Subcutaneous adipose tissue (tissue), 4 donors: ENCODE results near the gene ADAM8. TPM values are rescaled to one million over a fixed set of nuclear protein-coding genes. Genes with fewer than 3 reads are reported as not detected.

Source experiments
- total RNA-seq, 4 donors: library from RNA; depleted of rRNA; stranded (reverse); fragments of >200 nt; gene quantifications; one replicate each; pipeline ENCODE4 v1.1.0, GENCODE V29; 2016
- TF ChIP-seq, protein P1 (sequence below): fragments of 450-650 bp; IDR thresholded peaks from one replicate; pipeline ENCODE4 v1.5.1; 2016; ENCODE audit warnings: low read depth, mild to moderate bottlenecking, control low read depth, antibody characterized with exemption, moderate library complexity

ADAM8 gene
- total RNA-seq, 4 donors from 2014 or later: 0.65 to 27.9 (median 3.3) TPM

GRCh38 chr10:133264461-133264860 is 12.2 kb downstream of the ADAM8 start:
- TF ChIP-seq, protein P1, sequence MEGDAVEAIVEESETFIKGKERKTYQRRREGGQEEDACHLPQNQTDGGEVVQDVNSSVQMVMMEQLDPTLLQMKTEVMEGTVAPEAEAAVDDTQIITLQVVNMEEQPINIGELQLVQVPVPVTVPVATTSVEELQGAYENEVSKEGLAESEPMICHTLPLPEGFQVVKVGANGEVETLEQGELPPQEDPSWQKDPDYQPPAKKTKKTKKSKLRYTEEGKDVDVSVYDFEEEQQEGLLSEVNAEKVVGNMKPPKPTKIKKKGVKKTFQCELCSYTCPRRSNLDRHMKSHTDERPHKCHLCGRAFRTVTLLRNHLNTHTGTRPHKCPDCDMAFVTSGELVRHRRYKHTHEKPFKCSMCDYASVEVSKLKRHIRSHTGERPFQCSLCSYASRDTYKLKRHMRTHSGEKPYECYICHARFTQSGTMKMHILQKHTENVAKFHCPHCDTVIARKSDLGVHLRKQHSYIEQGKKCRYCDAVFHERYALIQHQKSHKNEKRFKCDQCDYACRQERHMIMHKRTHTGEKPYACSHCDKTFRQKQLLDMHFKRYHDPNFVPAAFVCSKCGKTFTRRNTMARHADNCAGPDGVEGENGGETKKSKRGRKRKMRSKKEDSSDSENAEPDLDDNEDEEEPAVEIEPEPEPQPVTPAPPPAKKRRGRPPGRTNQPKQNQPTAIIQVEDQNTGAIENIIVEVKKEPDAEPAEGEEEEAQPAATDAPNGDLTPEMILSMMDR: no peak

GRCh38 chr10:133263674-133264073 is 13.0 kb downstream of the ADAM8 start:
- TF ChIP-seq, protein P1: no peak

GRCh38 chr10:133262696-133263095 is 14.0 kb downstream of the ADAM8 start:
- TF ChIP-seq, protein P1: no peak

DNA sequence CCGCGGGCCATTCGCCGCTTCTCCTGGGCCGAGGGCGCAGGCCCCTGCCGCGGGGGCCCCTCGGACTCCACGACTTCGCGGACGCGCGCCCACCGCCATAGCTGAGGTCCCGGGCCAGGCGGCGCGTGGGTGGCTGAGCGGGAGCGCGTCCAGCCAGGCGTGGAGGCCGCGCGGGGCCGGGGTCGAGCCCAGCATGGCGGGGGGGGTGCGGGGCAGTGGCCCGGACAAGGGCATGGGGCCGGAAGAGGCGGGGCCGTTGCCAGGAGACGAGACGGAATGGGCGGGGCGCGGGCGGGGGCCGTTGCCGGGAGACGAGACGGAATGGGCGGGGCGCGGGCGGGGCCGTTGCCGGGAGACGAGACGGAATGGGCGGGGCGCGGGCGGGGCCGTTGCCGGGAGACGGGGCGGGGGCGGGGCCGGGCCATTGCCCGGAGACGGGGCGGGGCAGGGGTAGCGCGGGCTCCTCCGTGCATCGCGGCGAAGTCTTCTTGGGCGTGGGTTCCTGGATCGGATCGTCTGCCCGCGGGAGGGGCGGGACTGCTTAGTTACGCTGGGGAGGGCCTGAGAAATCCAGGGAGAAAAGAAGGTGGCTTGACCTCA is 14.8 kb downstream of the ADAM8 start:
- TF ChIP-seq, protein P1: no peak

DNA sequence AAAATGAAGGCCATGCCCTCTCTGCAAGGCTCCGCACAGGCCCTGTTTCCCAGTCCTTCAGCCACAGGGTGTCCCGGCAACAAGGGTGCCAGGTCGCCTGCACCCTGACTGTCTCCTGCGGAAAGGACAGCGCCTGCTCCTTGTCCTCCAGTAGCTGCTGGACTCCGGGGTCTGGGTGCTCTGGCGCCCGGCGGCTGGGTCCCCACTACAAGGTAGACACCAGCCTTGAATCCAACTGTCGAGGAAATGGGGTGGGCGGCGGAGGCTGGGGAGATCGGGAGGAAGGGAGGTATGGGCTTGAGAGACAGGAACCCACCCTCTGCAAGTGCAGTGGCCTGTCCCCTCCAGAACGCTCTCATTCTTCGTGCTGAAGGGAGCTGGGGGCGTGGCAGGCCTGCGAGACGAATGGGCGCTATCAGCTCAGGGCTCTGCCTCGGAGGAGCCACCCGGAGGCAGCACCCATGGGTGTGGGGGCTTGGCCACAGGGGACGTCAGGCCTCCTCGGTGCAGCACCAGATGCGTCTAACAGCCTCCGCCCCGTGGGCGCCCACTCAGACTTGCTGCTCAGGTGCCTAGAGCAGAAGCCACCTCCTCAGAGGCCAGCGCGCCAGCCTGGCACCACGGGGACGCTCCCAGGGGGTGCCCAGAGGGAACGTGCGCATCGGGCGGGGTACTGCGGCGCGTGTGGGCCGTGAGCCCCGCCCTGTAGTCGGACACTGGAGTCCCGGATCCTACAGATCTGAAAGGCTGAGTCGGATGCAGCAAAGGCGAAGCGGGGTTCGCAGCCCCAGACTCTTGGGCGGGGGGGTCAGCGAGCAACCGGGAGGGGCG is 15.6 kb downstream of the ADAM8 start:
- TF ChIP-seq, protein P1: no peak

DNA sequence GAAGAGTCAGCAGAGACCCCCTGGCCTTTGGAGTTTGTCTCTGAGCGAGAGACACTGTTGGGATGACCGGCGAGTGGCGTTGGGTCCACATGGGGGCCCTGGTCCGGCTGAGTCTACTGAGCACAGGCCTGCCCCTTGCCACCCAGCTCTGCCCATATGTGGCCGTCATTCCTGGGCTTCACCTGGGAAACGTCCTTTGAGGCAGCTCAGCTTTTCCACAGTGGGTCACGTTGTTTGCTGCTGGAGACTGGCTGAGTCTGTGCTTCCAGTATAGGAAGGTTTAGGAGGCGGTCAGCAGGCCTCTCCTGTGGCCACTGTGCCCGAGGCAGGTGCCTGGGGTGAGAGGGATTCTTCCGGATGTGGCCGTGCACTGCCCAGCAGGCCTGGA is 17.1 kb downstream of the ADAM8 start:
- TF ChIP-seq, protein P1: no peak

DNA sequence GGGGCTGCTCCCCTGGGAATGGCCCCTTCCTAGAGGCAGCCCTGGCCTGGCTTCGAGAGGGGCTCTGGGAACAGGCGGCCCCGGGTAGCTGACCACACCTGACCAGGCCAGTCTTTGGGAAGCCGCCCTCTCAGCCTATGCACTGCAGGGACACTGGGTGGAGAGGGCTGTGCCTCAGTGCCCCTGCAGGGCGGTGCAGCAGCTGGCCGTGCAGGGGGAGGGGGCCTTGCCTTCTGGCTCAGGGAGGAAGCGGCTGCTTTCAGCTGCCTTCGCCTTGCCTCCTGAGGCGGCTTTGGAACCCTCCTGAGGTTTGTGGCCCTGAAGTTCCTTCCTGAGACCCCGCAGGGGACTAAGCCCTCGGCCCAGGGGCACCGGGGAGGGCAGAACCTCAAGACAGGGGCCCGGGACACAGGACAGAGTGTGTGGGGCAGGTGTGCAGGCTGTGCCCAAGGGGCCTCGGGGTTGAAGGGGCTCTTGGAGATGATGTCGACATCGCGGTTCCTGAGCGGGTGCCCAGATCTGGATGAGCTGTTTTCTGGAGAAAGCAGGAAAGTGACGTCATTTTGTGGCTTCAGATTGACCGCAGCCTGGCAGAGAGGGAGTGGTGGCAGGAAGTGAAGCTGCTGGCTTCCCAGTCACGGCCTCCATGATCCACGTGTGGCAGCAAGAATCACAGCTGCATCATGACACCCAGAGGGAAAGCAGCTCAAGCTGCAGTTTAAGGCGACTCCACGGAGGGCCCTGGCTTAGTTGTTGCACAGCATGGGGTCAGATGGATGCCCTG is 17.7 kb downstream of the ADAM8 start:
- TF ChIP-seq, protein P1: no peak
